ENCODE data around the gene DRC1. TPM values are rescaled to one million over a fixed set of nuclear protein-coding genes. Genes with fewer than 3 reads are reported as not detected.

Gene DRC1
- total RNA-seq, 4 donors from 2014 or later = 0.45 TPM; not detected in 3

- intact Hi-C loops (cut with DNase I) = no loop called here
- TF ChIP-seq EP300 (IDR thresholded peaks at IDR 0.05) (no peak), POLR2A (IDR thresholded peaks at IDR 0.05; ENCODE audit: low read depth) (no peak), CTCF (IDR thresholded peaks at IDR 0.05) (no peak), POLR2AphosphoS5 (IDR thresholded peaks at IDR 0.05) (no peak)
- no peak overlapping the region for H3K4me3 ChIP-seq
- no peaks in the 10 kb centered on the region for H3K36me3 ChIP-seq
- no peak overlapping the region for H3K27ac ChIP-seq (replicated peaks in 1 of 4)
- no peak for DNase-seq (ENCODE audit: extremely low spot score)
- H3K9me3 ChIP-seq = no peaks in the 10 kb centered on the region
- H3K4me1 ChIP-seq = peaks cover 6 to 11% (median 8%) of the 10 kb centered on the region in 4 donors
- H3K27me3 ChIP-seq = peaks cover 0 to 4% (median 0%) of the 10 kb centered on the region in 4 donors
- 89% methylated on average over 8 of the region's 21 CpGs for WGBS
Measured at GRCh38 chr2:26479789-26480565, 78.3 kb downstream of the DRC1 start.

GRCh38 chr2:26480566-26481423 lies 79.1 kb downstream of the DRC1 start:
- 81% methylated on average over 14 of the region's 18 CpGs for WGBS
- intact Hi-C loops (cut with DNase I) = no loop called here
- TF ChIP-seq POLR2A (IDR thresholded peaks at IDR 0.05; ENCODE audit: low read depth) (no peak), EP300 (IDR thresholded peaks at IDR 0.05) (no peak), POLR2AphosphoS5 (IDR thresholded peaks at IDR 0.05) (no peak), CTCF (IDR thresholded peaks at IDR 0.05) (no peak)
- Histone ChIP-seq H3K4me3 (no peak overlapping the region), H3K27me3 (peaks cover 0 to 4% (median 0%) of the 10 kb centered on the region in 4 donors), H3K9me3 (no peaks in the 10 kb centered on the region), H3K36me3 (no peaks in the 10 kb centered on the region), H3K27ac (replicated peaks in 1 of 4) (no peak overlapping the region), H3K4me1 (peaks cover 6 to 11% (median 8%) of the 10 kb centered on the region in 4 donors)
- no peak for DNase-seq (ENCODE audit: extremely low spot score)

GRCh38 chr2:26481706-26482105 lies 80.0 kb downstream of the DRC1 start:
- no peaks in the 10 kb centered on the region for H3K36me3 ChIP-seq
- peaks cover 6 to 11% (median 8%) of the 10 kb centered on the region in 4 donors for H3K4me1 ChIP-seq
- intact Hi-C loops (cut with DNase I) = no loop called here
- TF ChIP-seq POLR2AphosphoS5 (IDR thresholded peaks at IDR 0.05) (no peak), POLR2A (IDR thresholded peaks at IDR 0.05; ENCODE audit: low read depth) (no peak), EP300 (IDR thresholded peaks at IDR 0.05) (no peak), CTCF (IDR thresholded peaks at IDR 0.05) (no peak)
- peaks cover 0 to 4% (median 0%) of the 10 kb centered on the region in 4 donors for H3K27me3 ChIP-seq
- 93% methylated on average over 3 of the region's 3 CpGs for WGBS
- no peaks in the 10 kb centered on the region for H3K9me3 ChIP-seq
- H3K27ac ChIP-seq (replicated peaks in 1 of 4) = no peak overlapping the region
- no peak overlapping the region for H3K4me3 ChIP-seq
- no peak for DNase-seq (ENCODE audit: extremely low spot score)

- WGBS = 87% methylated on average over 30 of the region's 30 CpGs
- Histone ChIP-seq H3K27ac (replicated peaks in 1 of 4) (no peak overlapping the region), H3K4me1 (peaks cover 6 to 9% (median 8%) of the 10 kb centered on the region in 4 donors), H3K4me3 (no peak overlapping the region), H3K36me3 (no peaks in the 10 kb centered on the region), H3K27me3 (peaks cover 0 to 4% (median 0%) of the 10 kb centered on the region in 4 donors), H3K9me3 (no peaks in the 10 kb centered on the region)
- intact Hi-C loops (cut with DNase I) = no loop called here
- no peak for DNase-seq (ENCODE audit: extremely low spot score)
- no peak for TF ChIP-seq POLR2A (IDR thresholded peaks at IDR 0.05; ENCODE audit: low read depth)
- TF ChIP-seq CTCF (IDR thresholded peaks at IDR 0.05) = no peak
Measured at GRCh38 chr2:26482211-26483026, 80.7 kb downstream of the DRC1 start.

All from esophagus muscularis mucosa (tissue), 4 donors.